GM21515 (cell line): ENCODE results near the gene KLRK1.
A peak's percentile ranks its signal among the peaks of the same experiment; 100 is the strongest.
"Not testable (repeated sequence)": the region's sequence is repeated elsewhere in the genome, so short reads cannot be mapped to it uniquely, and the experiment has no call there.

ENCODE experiments used
- ATAC-seq: cut with Tn5 transposase; IDR thresholded peaks from one replicate; pipeline ENCODE4 v1.9.1; 2021; ENCODE audit not compliant: unreplicated experiment

KLRK1 gene

GRCh38 chr12:10388624-10389413, 1.0 kb downstream of the KLRK1 start:
- ATAC-seq = no peak

GRCh38 chr12:10387498-10387897, 2.3 kb downstream of the KLRK1 start:
- not testable (repeated sequence) for ATAC-seq

GRCh38 chr12:10386857-10387256, 3.0 kb downstream of the KLRK1 start:
- no peak for ATAC-seq

DNA sequence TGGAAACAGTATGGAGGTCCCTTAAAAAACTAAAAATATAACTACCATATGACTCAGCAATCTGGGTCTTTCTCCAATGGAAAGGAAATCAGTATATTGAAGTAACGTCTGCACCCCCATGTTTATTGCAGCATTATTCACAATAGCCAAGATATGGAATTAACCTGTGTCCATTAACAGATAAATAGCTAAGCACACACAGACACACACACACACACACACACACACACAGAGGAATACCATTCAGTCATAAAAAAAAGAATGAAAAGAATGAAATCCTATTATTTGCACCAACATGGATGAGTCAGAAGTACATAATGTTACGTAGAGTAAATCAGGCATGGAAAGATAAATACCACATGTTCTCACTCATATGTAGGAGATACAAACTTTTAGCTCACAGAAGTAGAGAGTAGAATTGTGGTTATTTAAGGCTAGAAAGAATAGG, 4.7 kb downstream of the KLRK1 start:
- no peak for ATAC-seq

- no peak for ATAC-seq
These were observed 5.7 kb downstream of the KLRK1 start for GRCh38 chr12:10384191-10384590.

DNA sequence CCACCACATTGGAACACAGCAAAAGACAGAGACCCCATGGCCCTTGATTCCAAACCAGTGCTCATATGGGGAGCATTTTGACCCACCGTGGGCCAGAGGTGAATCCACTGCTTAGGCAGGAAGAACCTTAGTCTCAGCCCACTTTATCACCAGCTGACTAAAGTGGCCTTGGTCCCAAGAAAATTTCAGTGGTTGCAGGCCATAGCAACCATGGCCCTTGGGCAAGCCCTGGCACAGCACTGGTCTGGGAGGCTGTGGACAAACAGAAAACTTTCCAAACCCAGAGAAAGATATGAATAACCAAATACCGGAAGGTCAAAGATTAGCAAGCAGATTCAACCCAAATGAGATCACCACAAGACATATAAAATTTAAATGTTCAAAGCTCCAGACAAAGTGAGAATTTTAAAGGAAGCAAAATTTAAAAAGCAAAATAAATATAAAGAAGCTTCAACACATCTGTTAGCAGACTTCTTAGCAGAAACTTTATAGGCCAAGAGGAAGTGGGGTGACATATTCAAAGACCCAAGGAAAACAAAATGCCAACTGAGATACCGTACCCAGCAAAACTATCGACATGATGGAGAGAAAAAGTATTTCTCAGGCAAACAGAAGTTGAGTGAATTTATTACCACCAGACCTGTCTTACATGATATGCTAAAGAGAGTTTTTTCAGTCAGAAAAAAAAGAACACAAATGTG, 7.8 kb downstream of the KLRK1 start:
- ATAC-seq = no peak

GRCh38 chr12:10378737-10379136, 11.1 kb downstream of the KLRK1 start:
- ATAC-seq = not testable (repeated sequence)

DNA sequence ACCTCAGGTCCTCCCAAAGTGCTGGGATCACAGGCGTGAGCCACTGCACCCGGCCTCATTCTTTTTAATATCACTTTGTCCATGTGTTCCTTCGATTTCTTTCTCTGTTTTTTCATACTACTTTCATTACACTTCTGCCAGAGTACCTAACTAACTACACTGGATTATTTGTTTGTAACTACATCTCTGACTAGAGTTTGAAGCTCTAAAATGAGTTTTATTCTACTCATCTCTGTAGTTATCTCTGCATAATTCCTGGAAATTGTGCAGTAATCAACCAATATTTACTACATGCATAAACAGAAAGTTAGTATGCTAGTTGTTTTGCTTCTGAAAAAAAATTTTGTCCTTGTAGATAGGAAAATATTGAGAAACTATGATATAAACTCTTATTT, 15.2 kb downstream of the KLRK1 start:
- no peak for ATAC-seq

DNA sequence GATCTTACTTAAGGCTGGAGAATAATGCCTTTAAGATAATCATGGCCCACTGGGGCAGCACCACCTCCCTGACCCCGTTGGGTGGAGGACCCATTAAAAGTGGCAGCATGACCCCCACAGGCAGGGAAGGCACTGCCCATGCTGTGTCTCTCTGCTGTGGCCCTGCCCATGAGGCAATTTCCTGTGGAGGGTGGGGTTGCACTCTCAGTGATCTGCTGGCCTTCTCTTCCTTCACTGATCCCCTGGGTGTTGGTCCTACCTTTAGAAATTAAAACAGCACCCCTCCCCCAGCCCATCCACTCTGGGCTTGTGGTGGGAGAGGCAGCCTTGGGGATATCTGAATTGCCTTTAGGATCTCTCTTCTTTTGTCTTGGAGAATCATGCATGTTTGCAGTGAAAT, 17.3 kb downstream of the KLRK1 start:
- no peak for ATAC-seq

GRCh38 chr12:10371893-10372535, 17.8 kb downstream of the KLRK1 start:
- ATAC-seq = not testable (repeated sequence)

DNA sequence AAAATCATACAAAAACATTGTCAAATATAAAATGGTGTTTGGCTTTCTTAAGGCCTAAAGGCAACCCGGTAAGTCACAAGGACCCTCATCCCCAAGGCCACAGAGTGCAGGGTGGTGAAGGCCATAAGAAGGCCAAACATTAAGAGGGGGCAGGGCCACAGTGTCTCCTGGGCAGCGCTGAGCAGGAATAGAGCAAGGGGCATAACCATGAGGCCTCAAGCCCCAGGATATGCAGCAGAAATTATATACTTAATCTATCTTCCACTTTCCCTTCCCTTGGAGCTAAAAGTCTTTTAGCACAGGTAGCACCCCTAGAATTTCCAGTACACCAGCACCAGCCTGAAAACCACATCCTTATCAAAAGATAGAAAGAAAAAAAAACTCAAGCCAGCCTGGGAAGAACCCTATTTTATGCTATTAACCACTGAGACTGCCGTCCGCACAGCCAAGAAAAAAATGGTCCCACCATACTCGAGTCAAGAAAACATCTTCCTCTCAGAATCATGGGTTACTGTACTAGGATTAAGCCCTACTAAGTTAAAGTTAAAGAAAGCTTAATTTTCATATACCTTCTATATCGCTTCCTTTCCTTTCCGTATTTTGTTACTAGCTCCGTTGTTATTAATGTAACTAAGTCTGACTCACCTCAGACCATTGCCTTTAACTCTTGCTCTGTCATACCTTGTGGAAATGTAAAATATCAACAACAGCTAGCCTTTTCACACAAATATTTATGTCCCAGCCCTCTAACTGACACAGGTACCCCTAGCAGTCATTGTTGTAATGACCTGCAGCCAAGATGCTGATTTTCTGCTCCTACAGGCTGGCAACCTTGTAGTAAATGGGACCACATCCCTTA, 20.1 kb downstream of the KLRK1 start:
- no peak for ATAC-seq

- no peak for ATAC-seq
These were observed 21.4 kb downstream of the KLRK1 start for GRCh38 chr12:10368206-10369171.

DNA sequence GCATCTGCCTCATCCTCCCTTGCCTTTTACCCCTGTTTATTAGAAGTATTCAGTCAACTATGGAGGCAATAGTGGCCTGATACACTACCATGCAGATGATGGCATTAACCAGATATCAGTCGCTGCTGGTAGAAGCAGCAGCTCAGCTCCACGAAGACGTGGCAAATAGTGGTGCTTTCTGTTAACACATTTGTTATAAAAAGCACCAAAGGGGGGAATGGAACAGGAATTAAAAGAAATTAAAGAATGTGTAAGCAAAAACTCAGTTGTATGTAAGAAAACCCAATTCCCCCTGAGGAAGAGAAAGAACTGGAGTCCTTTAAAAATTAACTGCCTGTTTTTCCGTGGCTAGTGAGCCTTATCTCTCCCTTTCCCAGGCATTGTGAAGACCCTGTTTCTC, 22.1 kb downstream of the KLRK1 start:
- ATAC-seq = not testable (repeated sequence)

- ATAC-seq = no peak
These were observed 23.0 kb downstream of the KLRK1 start for GRCh38 chr12:10366875-10367274.

- ATAC-seq = no peak
These were observed 24.0 kb downstream of the KLRK1 start for GRCh38 chr12:10365696-10366405.

DNA sequence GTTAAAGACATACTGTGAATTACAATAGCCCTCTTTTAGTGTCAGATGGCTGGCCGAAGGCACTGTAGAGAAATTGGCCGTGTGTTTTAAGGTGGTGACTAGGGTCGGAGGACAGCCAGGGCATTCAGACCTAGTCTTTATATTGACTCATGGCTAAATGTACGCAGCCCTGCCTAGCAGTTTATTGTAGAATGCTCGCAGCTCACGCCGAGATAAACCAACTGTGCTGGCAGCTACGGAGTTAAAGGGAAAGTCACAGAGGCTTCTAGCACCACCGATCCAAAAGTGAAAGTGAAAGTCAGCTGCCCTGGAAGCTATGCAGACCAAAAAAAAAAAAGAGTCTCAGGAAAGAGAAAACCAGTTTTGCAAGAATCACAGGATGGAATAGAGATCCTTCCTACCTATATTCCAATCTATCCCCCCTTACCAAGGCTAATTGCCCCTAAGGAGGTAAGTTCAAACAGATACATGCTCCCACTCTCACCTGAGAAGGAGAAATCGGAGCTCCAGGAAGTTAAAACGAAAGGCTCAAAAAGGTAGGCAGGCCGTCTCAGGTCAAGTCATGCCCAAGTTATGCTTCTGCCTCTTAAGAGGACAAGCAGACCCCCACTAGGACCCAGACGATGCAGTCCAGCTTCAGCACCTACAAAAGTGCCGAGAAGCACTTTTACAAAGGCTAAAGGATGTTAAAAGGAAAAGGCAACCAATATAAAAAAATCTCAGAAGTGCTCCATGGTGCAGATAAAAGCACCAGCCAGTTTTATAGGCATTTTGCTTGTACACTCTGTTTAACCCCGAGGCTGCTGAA, 24.8 kb downstream of the KLRK1 start:
- ATAC-seq = peak; percentile 55

DNA sequence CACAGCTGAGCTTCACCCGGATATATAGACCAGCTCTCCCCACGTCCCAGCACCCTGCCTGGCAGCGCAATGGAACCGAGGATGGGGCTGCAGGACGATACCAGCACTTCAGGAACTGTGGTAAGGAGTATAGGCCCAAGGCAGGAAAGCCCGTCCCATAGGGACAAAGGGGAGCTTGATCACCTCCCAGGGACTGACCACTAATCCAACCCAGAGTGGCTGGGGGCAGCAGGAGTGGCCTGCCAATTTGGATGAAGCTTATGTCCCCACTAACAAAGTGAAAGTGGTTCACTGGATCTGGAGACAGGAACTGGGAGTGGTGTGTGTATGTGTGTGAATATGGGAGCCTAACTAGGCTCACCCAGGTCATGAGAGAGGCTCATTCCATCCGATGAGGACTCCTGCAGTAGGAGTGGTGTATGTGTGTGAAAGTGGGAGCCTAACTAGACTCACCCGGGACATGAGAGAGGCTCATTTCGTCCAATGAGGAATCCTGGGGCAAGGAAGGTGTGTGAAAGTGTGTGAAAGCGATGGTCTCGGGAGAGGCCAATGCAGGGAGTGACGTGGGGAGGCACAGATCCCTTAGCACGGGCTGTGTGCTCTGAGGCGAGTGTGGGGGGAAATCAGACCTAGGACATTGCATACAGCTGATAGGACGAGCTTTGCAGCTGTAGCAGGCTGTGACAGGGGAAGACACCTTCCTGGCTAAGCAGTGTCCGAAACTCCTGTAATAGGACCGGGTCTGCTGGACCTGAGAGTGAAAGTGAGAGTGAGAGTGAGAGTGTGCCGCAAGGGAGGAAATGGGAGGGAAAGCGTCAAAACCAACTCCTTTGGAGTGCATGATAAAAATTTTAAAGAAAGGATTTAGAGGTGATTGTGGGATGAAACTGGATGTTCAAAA, 25.7 kb downstream of the KLRK1 start:
- ATAC-seq = peak; percentile 91

- no peak for ATAC-seq
These were observed 26.3 kb downstream of the KLRK1 start for GRCh38 chr12:10363658-10363913.
